Metanephros (tissue), 1 donor: ENCODE results near the gene SLC7A1. TPM values are rescaled to one million over a fixed set of nuclear protein-coding genes. Genes with fewer than 3 reads are reported as not detected.

Source experiments
- total RNA-seq: library from RNA; depleted of rRNA; stranded (reverse); fragments of >200 nt; gene quantifications from one replicate; pipeline ENCODE4 v1.2.3, GENCODE V29; 2014

Gene SLC7A1
- total RNA-seq = 15.2 TPM

DNA sequence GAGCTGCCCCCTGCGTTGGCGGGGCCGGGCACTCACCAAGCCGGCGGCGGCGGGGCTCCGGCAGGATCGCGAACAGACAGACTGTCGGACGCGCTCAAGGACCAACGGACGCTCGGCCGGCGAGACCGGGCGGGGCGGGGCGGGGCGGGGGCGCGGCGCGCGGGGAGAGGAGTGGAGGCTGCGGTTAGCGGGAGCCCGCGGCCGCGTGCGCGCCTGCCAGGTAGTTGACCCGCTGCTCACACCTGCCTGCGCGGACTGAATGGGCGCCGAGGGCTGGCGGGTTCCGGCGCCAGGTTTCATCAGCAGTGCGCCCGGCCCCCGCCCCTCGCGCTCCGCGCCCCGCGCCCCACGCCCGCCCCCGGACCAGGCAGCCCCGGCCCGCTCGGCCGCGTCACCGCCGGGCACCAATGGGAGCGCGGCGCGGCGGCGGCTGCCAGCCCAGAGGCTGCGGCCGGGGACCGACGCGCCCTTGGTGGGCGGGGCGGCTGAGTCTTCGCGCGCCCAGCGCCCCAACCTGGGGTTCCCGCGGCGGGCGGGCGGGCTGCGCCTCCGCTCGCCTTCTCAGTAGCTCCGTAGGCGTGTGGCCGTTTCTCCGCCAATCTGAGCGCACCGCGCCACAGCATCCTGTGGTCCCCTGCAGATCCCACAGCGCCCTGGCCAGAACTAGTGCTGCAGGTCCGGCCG, at the start of gene SLC7A1:
Gene SLC7A1, minus strand, starts transcription at position 309 of the 684 bp plus-strand sequence. CDS start 59,500 bp downstream, outside the sequence.

